Kidney (tissue), 14 donors: ENCODE data around the gene ANKRD13B. TPM values are rescaled to one million over a fixed set of nuclear protein-coding genes. Genes with fewer than 3 reads are reported as not detected.

Experiments
- DNase-seq, 5 donors: peaks; one replicate each; pipeline ENCODE4 v3.0.0-alpha.2; 2013 to 2020
- FAIRE-seq: peaks from 2 replicates; lab custom pipeline; 2012; peaks lifted over from hg19 to GRCh38; lab: Jason Lieb, UNC
- H3K27ac ChIP-seq, 2 donors: one replicate each; pipeline ENCODE4 v1.7.0; 2013; ENCODE audit warnings: low read depth in 2 of 2, low read length in 2 of 2, inconsistent platforms in 1 of 2
- H3K27me3 ChIP-seq: one replicate; pipeline ENCODE4 v1.7.1; 2013; ENCODE audit warnings: low read length, inconsistent platforms; ENCODE audit not compliant: control insufficient read depth, insufficient read depth
- H3K36me3 ChIP-seq, 3 donors: one replicate each; pipeline versions ENCODE4 v1.7.0 to v1.7.1; 2013; ENCODE audit warnings: low read length in 3 of 3, control low read depth in 1 of 3, inconsistent platforms in 1 of 3; ENCODE audit not compliant: insufficient read depth in 3 of 3, control insufficient read depth in 2 of 3
- H3K4me1 ChIP-seq, 3 donors: one replicate each; pipeline versions ENCODE4 v1.7.0 to v1.7.1; 2013; ENCODE audit warnings: low read length in 3 of 3, inconsistent platforms in 1 of 3, low read depth in 1 of 3; ENCODE audit not compliant: control insufficient read depth in 2 of 3, insufficient read depth in 2 of 3
- H3K4me3 ChIP-seq, 3 donors: one replicate each; pipeline versions ENCODE4 v1.7.0 to v1.8.1; 2013; ENCODE audit warnings: low read length in 3 of 3, control low read depth in 1 of 3, inconsistent platforms in 1 of 3
- H3K9ac ChIP-seq, 3 donors: one replicate each; pipeline versions ENCODE4 v1.7.0 to v1.7.1; 2013; ENCODE audit warnings: low read length in 3 of 3, control low read depth in 1 of 3, inconsistent platforms in 1 of 3
- H3K9me3 ChIP-seq, 3 donors: one replicate each; pipeline versions ENCODE4 v1.7.0 to v1.7.1; 2013; ENCODE audit warnings: low read length in 3 of 3, control low read depth in 1 of 3, inconsistent platforms in 1 of 3; ENCODE audit not compliant: control insufficient read depth in 2 of 3, insufficient read depth in 1 of 3
- CTCF ChIP-seq: IDR thresholded peaks from 3 replicates; pipeline ENCODE4 v1.5.1; 2012; ENCODE audit warnings: mild to moderate bottlenecking, moderate library complexity, borderline replicate concordance; ENCODE audit not compliant: insufficient read depth; ENCODE audit errors: extremely low read depth
- intact Hi-C: fragments of 100-400 bp; cut with DNase I; formaldehyde crosslinking; loops from one replicate; pipeline ENCODE4 v1.11.1; 2022
- polyA plus RNA-seq: library from polyadenylated mRNA; stranded (reverse); fragments of 350-450 nt; fragmentation: Illumina TruSeq; extraction: RNeasy Lipid Tissue Mini Kit (QIAGEN cat#74804); gene quantifications from one replicate; pipeline ENCODE4 v1.2.3, GENCODE V29; 2014; ENCODE audit warnings: low read depth, low replicate concordance; ENCODE audit not compliant: insufficient read depth
- total RNA-seq: library from RNA; stranded (reverse); fragmentation: NEBNext Ultra II Directional; extraction: Animal tissue kit (Norgen Biotek cat#: 25700); gene quantifications from one replicate; pipeline ENCODE4 v1.2.1, GENCODE V29; 2021
- donor health status: control.
- donor health status: control.
- donor health status: control.
- donor health status: control.
- donor health status: control.
- donor health status: DM: yes; HTN: yes; CAD: no.
- donor health status: Normal renal cell carcinoma (clear cell type).

The ANKRD13B gene
- total and polyA plus RNA-seq, 2 donors from 2014 or later = 2.8 to 3.3 TPM

- intact Hi-C loops = no loop called here
- Histone ChIP-seq H3K9me3 (no peaks in the 10 kb centered on the region), H3K4me3 (no peak overlapping the region), H3K36me3 (no peaks in the 10 kb centered on the region), H3K27me3 (peaks cover 9% of the 10 kb centered on the region), H3K27ac (no peak overlapping the region), H3K4me1 (peaks cover 0 to 21% (median 12%) of the 10 kb centered on the region in 3 donors), H3K9ac (no peak overlapping the region)
- no peak for TF ChIP-seq CTCF
- FAIRE-seq = no peak
- peak in 1 of 5 donors; percentile 60 for DNase-seq
Measured at GRCh38 chr17:29612094-29612403, 19.1 kb downstream of the ANKRD13B start.

- no peak overlapping the region for H3K9ac ChIP-seq
- no peak for TF ChIP-seq CTCF
- peaks cover 0 to 27% (median 17%) of the 10 kb centered on the region in 3 donors for H3K4me1 ChIP-seq
- no peaks in the 10 kb centered on the region for H3K9me3 ChIP-seq
- H3K36me3 ChIP-seq = no peaks in the 10 kb centered on the region
- no peak for FAIRE-seq
- intact Hi-C loops = no loop called here
- H3K27ac ChIP-seq = no peak overlapping the region
- no peak overlapping the region for H3K4me3 ChIP-seq
- peak in 4 of 5 donors; percentile 29 to 83 (median 53) for DNase-seq
- peaks cover 15% of the 10 kb centered on the region for H3K27me3 ChIP-seq
Measured at GRCh38 chr17:29612404-29613280, 19.7 kb downstream of the ANKRD13B start.

GRCh38 chr17:29613352-29613837 is 20.5 kb downstream of the ANKRD13B start:
- Histone ChIP-seq H3K36me3 (no peaks in the 10 kb centered on the region), H3K4me1 (peaks cover 0 to 33% (median 17%) of the 10 kb centered on the region in 3 donors), H3K27me3 (peaks cover 18% of the 10 kb centered on the region), H3K4me3 (peak overlapping the region in 1 of 3 donors; percentile 39), H3K9me3 (no peaks in the 10 kb centered on the region), H3K9ac (no peak overlapping the region), H3K27ac (no peak overlapping the region)
- intact Hi-C loops = no loop called here
- DNase-seq (peak; percentile 96 to 97 (median 96)), FAIRE-seq (no peak)
- peak; percentile 88 for TF ChIP-seq CTCF
